B cell (primary cell): ENCODE data around the gene ADGRL2.

Experiments
- CTCF ChIP-seq: fragments of 200-600 bp; IDR thresholded peaks from one replicate; pipeline ENCODE4 v1.8.0; 2022; ENCODE audit warnings: antibody characterized with exemption, mild to moderate bottlenecking
- EZH2 ChIP-seq: IDR thresholded peaks from 2 replicates; pipeline ENCODE4 v1.6.1; 2012; ENCODE audit warnings: borderline replicate concordance, low read depth, mild to moderate bottlenecking, moderate library complexity, low read length; ENCODE audit not compliant: insufficient read depth, poor library complexity, severe bottlenecking

GRCh38 chr1:81921851-81922462, 121.2 kb downstream of the ADGRL2 start:
- TF ChIP-seq CTCF (no peak), EZH2 (no peak)
